ENCODE data around the gene EBP.

EBP gene

DNA sequence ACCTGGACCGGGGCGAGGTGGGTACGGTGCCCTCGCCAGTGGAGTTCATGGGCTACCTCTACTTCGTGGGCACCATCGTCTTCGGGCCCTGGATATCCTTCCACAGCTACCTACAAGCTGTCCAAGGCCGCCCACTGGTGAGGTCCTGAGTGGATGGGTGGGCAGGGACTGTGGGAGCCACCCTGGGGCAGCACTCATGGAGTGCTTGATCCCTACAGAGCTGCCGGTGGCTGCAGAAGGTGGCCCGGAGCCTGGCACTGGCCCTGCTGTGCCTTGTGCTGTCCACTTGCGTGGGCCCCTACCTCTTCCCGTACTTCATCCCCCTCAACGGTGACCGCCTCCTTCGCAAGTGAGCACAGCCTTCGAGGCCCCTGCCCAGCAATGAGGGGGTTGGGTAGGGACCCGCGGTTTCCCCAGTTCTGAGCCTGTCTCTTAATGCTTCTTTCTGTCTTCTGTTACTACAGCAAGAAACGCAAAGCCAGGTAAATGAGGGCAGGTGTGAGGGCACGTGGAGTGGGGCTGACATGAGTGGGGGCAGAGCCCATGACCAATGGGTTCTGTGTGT is 9.2 kb upstream of the EBP start:
- intact Hi-C loops (cut with DNase I; ENCODE audit: low total_unique reads): no loop called here
- Histone ChIP-seq H3K4me1 (peaks cover 0 to 7% (median 0%) of the 10 kb centered on the region in 4 donors), H3K27me3 (no peaks in the 10 kb centered on the region), H3K9me3 (no peaks in the 10 kb centered on the region), H3K4me3 (no peak overlapping the region), H3K36me3 (peaks cover 0 to 20% (median 7%) of the 10 kb centered on the region in 3 donors), H3K27ac (no peak overlapping the region)
- TF ChIP-seq, protein P1, sequence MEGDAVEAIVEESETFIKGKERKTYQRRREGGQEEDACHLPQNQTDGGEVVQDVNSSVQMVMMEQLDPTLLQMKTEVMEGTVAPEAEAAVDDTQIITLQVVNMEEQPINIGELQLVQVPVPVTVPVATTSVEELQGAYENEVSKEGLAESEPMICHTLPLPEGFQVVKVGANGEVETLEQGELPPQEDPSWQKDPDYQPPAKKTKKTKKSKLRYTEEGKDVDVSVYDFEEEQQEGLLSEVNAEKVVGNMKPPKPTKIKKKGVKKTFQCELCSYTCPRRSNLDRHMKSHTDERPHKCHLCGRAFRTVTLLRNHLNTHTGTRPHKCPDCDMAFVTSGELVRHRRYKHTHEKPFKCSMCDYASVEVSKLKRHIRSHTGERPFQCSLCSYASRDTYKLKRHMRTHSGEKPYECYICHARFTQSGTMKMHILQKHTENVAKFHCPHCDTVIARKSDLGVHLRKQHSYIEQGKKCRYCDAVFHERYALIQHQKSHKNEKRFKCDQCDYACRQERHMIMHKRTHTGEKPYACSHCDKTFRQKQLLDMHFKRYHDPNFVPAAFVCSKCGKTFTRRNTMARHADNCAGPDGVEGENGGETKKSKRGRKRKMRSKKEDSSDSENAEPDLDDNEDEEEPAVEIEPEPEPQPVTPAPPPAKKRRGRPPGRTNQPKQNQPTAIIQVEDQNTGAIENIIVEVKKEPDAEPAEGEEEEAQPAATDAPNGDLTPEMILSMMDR (IDR thresholded peaks at IDR 0.05): no peak
- DNase-seq: no peak

DNA sequence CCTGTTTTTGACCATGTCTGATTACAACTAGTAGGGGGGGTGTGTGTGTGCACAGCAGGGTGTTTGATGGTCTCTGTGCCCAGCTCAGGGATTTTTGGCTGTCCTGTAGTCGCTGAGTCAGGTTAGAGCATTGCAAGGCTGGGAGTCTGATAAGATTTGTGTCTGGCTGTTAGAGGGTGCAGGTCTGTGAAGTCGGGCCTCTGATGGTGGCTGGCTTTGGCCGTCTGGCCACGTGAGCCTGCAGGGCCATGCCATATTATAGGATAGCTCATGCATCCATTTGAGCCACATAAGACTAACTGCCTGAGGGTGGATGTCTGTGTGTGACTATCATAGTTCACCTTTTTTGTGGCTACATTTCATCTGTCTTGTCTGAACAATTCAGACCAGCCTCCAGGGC is 7.9 kb upstream of the EBP start:
- no peak for DNase-seq
- Histone ChIP-seq H3K27ac (no peak overlapping the region), H3K4me3 (no peak overlapping the region), H3K4me1 (peaks cover 0 to 7% (median 0%) of the 10 kb centered on the region in 4 donors), H3K27me3 (no peaks in the 10 kb centered on the region), H3K36me3 (peaks cover 0 to 20% (median 7%) of the 10 kb centered on the region in 3 donors), H3K9me3 (no peaks in the 10 kb centered on the region)
- intact Hi-C loops (cut with DNase I; ENCODE audit: low total_unique reads): no loop called here
- TF ChIP-seq, protein P1 (IDR thresholded peaks at IDR 0.05): no peak

DNA sequence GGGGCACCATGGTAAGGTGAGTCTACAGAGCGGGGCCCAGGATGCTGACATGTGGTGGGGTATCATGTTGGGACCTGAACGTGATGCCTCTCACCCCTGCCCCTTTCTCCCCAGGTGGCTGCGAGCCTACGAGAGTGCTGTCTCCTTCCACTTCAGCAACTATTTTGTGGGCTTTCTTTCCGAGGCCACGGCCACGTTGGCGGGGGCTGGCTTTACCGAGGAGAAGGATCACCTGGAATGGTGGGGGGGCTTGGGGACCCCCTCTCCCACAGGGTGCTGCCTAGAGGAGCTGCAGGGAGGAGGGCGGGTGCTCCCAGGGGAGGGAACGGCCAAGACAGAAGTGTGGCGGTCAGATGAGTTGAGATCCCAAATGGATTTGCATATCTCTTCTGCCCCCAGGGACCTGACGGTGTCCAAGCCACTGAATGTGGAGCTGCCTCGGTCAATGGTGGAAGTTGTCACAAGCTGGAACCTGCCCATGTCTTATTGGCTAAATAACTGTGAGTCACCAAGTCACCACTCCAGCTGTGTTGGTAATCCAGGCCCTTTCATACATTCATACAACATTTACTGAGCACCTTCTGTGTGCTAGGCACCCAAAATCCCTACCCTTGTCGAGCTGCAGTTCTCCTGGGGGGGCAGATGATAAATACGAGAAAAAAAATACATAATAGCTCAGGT is 7.3 kb upstream of the EBP start:
- DNase-seq: no peak
- peaks cover 0 to 20% (median 7%) of the 10 kb centered on the region in 3 donors for H3K36me3 ChIP-seq
- no peaks in the 10 kb centered on the region for H3K9me3 ChIP-seq
- intact Hi-C loops (cut with DNase I; ENCODE audit: low total_unique reads): no loop called here
- TF ChIP-seq, protein P1 (IDR thresholded peaks at IDR 0.05): no peak
- no peaks in the 10 kb centered on the region for H3K27me3 ChIP-seq
- no peak overlapping the region for H3K27ac ChIP-seq
- no peak overlapping the region for H3K4me3 ChIP-seq
- H3K4me1 ChIP-seq: peaks cover 0 to 7% (median 0%) of the 10 kb centered on the region in 4 donors

DNA sequence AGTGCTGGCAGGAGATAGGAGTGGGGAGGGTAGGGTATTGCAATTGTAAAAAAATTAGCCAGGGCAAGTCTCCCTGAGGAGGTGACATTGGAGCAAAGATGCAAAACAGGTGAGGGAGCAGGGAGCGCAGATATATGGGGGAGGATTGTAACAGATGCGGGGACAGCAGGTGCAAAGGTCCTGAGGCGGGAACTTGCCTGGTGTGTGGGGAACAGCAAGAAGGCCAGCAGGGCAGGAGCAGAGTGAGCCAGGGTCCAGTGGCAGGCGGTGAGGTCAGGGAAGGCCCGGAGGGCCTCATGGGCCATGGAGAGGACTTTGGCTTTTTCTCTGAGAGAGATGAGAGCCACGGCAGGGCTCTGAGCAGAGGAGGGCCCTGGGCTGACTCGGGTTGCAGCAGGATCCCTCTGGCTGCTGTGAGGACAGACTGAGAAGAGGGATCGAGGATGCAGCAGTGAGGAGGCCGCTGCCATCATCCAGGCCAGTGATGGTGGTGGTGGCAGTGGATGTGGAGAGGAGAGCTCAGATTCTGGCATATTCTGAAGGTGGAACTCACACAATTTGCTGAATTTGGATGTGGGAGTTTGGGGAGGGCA is 6.6 kb upstream of the EBP start:
- peaks cover 0 to 20% (median 7%) of the 10 kb centered on the region in 3 donors for H3K36me3 ChIP-seq
- intact Hi-C loops (cut with DNase I; ENCODE audit: low total_unique reads): no loop called here
- no peaks in the 10 kb centered on the region for H3K27me3 ChIP-seq
- H3K4me1 ChIP-seq: peaks cover 0 to 1% (median 0%) of the 10 kb centered on the region in 4 donors
- H3K4me3 ChIP-seq: no peak overlapping the region
- no peaks in the 10 kb centered on the region for H3K9me3 ChIP-seq
- TF ChIP-seq, protein P1 (IDR thresholded peaks at IDR 0.05): no peak
- no peak overlapping the region for H3K27ac ChIP-seq
- DNase-seq: no peak

DNA sequence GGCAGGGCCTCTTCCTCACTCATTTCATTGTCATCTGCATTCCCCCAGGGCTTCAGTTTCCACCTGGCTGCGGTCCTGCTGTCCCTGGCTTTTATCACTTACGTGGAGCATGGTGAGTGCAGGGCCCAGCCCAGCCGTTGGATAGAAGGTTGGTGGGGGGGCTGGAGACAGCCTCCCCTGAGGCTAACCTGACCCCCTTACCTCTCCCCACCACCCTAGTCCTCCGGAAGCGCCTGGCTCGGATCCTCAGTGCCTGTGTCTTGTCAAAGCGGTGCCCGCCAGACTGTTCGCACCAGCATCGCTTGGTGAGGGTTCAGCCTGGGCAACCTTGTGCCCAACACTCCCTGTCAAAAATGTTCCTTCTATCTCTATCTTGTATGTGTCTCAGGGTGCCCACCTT is 5.8 kb upstream of the EBP start:
- DNase-seq: no peak
- intact Hi-C loops (cut with DNase I; ENCODE audit: low total_unique reads): no loop called here

More for the DNA sequence above, 5.8 kb upstream of the EBP start:
- no peaks in the 10 kb centered on the region for H3K9me3 ChIP-seq
- H3K4me1 ChIP-seq: no peaks in the 10 kb centered on the region
- H3K4me3 ChIP-seq: no peak overlapping the region
- no peak overlapping the region for H3K27ac ChIP-seq
- H3K36me3 ChIP-seq: peaks cover 0 to 20% (median 7%) of the 10 kb centered on the region in 3 donors
- TF ChIP-seq, protein P1 (IDR thresholded peaks at IDR 0.05): no peak
- no peaks in the 10 kb centered on the region for H3K27me3 ChIP-seq
